MM.1S (cell line): ENCODE results near the gene DYDC1.
A peak's percentile ranks its signal among the peaks of the same experiment; 100 is the strongest.

Source experiments
- DNase-seq: peaks from one replicate; pipeline ENCODE4 v3.0.0-alpha.2; 2015
- H2AFZ ChIP-seq: fragments of 300-600 bp; sonication (generic); 2 replicates; pipeline ENCODE4 v1.6.0; 2016; ENCODE audit warnings: antibody characterized with exemption, low read length
- H3F3A ChIP-seq: fragments of 300-600 bp; sonication (generic); 2 replicates; pipeline ENCODE4 v1.6.1; 2016; ENCODE audit warnings: mild to moderate bottlenecking, antibody characterized with exemption, low read length, moderate library complexity, mixed read lengths; ENCODE audit not compliant: insufficient read depth
- H3K27ac ChIP-seq: fragments of 300-600 bp; sonication (generic); 2 replicates; pipeline ENCODE4 v1.5.1; 2016; ENCODE audit warnings: mild to moderate bottlenecking, low read length
- H3K27me3 ChIP-seq: fragments of 300-600 bp; sonication (generic); replicated peaks from 2 replicates; pipeline ENCODE4 v1.6.0; 2016; ENCODE audit warnings: low read length; ENCODE audit not compliant: insufficient read depth
- H3K36me3 ChIP-seq: fragments of 300-600 bp; sonication (generic); replicated peaks from 2 replicates; pipeline ENCODE4 v1.6.1; 2016; ENCODE audit warnings: mild to moderate bottlenecking, low read length, mixed read lengths; ENCODE audit not compliant: insufficient read depth
- H3K4me1 ChIP-seq: fragments of 300-600 bp; sonication (generic); 2 replicates; pipeline ENCODE4 v1.6.1; 2016; ENCODE audit warnings: low read length, mixed read lengths
- H3K4me2 ChIP-seq: fragments of 300-600 bp; sonication (generic); 2 replicates; pipeline ENCODE4 v1.6.0; 2016; ENCODE audit warnings: low read depth, low read length
- H3K4me3 ChIP-seq: fragments of 300-600 bp; sonication (generic); 2 replicates; pipeline ENCODE4 v1.5.1; 2016; ENCODE audit warnings: low read length, mixed read lengths
- H3K79me2 ChIP-seq: fragments of 300-600 bp; sonication (generic); 2 replicates; pipeline ENCODE4 v1.6.1; 2016; ENCODE audit warnings: mixed run types, low read length, mixed read lengths
- H3K9ac ChIP-seq: fragments of 300-600 bp; sonication (generic); 2 replicates; pipeline ENCODE4 v1.6.1; 2016; ENCODE audit warnings: low read length, mixed read lengths
- H3K9me2 ChIP-seq: fragments of 300-600 bp; sonication (generic); replicated peaks from 2 replicates; pipeline ENCODE4 v1.6.1; 2016; ENCODE audit warnings: mild to moderate bottlenecking, low read length, mixed read lengths; ENCODE audit not compliant: insufficient read depth
- H3K9me3 ChIP-seq: fragments of 300-600 bp; sonication (generic); replicated peaks from 2 replicates; pipeline ENCODE4 v1.6.1; 2016; ENCODE audit warnings: mild to moderate bottlenecking, low read length, mixed read lengths; ENCODE audit not compliant: insufficient read depth
- H4K20me1 ChIP-seq: fragments of 300-600 bp; sonication (generic); 2 replicates; pipeline ENCODE4 v1.6.1; 2016; ENCODE audit warnings: mild to moderate bottlenecking, low read length, moderate library complexity, mixed read lengths; ENCODE audit not compliant: insufficient read depth
- CTCF ChIP-seq: fragments of 300-600 bp; sonication (generic); IDR thresholded peaks from 2 replicates; pipeline ENCODE4 v1.5.1; 2016; ENCODE audit warnings: antibody characterized with exemption, low read length, mixed read lengths
- EZH2 ChIP-seq: fragments of 300-600 bp; sonication (generic); optimal IDR thresholded peaks from 2 replicates; pipeline ENCODE3; 2017; ENCODE audit warnings: low read depth, mild to moderate bottlenecking, antibody characterized with exemption, low read length, mixed read lengths
- EZH2phosphoT487 ChIP-seq: fragments of 300-600 bp; sonication (generic); IDR thresholded peaks from 2 replicates; pipeline ENCODE4 v1.6.1; 2018; ENCODE audit warnings: antibody characterized with exemption, low read length

DYDC1 gene

GRCh38 chr10:80392250-80392649 lies 35.7 kb upstream of the DYDC1 start:
- Histone ChIP-seq H3K9me2 (no peaks in the 10 kb centered on the region), H3K36me3 (no peaks in the 10 kb centered on the region), H3K4me2 (no peak overlapping the region), H3K79me2 (no peaks in the 10 kb centered on the region), H3K27ac (no peak overlapping the region), H4K20me1 (no peaks in the 10 kb centered on the region), H3K27me3 (no peaks in the 10 kb centered on the region), H3K4me1 (no peaks in the 10 kb centered on the region), H3K4me3 (no peak overlapping the region), H3F3A (no peaks in the 10 kb centered on the region), H3K9ac (no peak overlapping the region), H3K9me3 (no peaks in the 10 kb centered on the region), H2AFZ (no peak overlapping the region)
- TF ChIP-seq CTCF = no peak
- TF ChIP-seq EZH2 = no peak
- no peak for TF ChIP-seq EZH2phosphoT487
- no peak for DNase-seq

GRCh38 chr10:80390740-80391139 lies 34.2 kb upstream of the DYDC1 start:
- TF ChIP-seq EZH2phosphoT487 = no peak
- TF ChIP-seq EZH2 = no peak
- TF ChIP-seq CTCF = no peak
- Histone ChIP-seq H3K79me2 (no peaks in the 10 kb centered on the region), H3K9me2 (no peaks in the 10 kb centered on the region), H3K27me3 (no peaks in the 10 kb centered on the region), H3F3A (no peaks in the 10 kb centered on the region), H2AFZ (no peak overlapping the region), H3K9me3 (no peaks in the 10 kb centered on the region), H3K4me2 (no peak overlapping the region), H3K36me3 (no peaks in the 10 kb centered on the region), H4K20me1 (no peaks in the 10 kb centered on the region), H3K27ac (no peak overlapping the region), H3K4me1 (no peaks in the 10 kb centered on the region), H3K4me3 (no peak overlapping the region), H3K9ac (no peak overlapping the region)
- no peak for DNase-seq

GRCh38 chr10:80382989-80383388 lies 26.4 kb upstream of the DYDC1 start:
- no peak overlapping the region for H3K4me3 ChIP-seq
- no peak overlapping the region for H2AFZ ChIP-seq
- H3K27ac ChIP-seq = no peak overlapping the region
- H3K36me3 ChIP-seq = no peaks in the 10 kb centered on the region
- H3K9me2 ChIP-seq = no peaks in the 10 kb centered on the region
- no peak overlapping the region for H3K4me2 ChIP-seq
- TF ChIP-seq CTCF = peak; percentile 53
- TF ChIP-seq EZH2 = no peak
- no peaks in the 10 kb centered on the region for H4K20me1 ChIP-seq
- no peak overlapping the region for H3K9ac ChIP-seq
- no peaks in the 10 kb centered on the region for H3K27me3 ChIP-seq
- no peaks in the 10 kb centered on the region for H3K9me3 ChIP-seq
- no peaks in the 10 kb centered on the region for H3K4me1 ChIP-seq
- no peaks in the 10 kb centered on the region for H3K79me2 ChIP-seq
- no peaks in the 10 kb centered on the region for H3F3A ChIP-seq
- peak; percentile 58 for DNase-seq

- Histone ChIP-seq H3K27ac (no peak overlapping the region), H3F3A (no peaks in the 10 kb centered on the region), H3K4me1 (no peaks in the 10 kb centered on the region), H3K9ac (no peak overlapping the region), H3K4me3 (no peak overlapping the region), H3K9me2 (no peaks in the 10 kb centered on the region), H3K9me3 (no peaks in the 10 kb centered on the region), H4K20me1 (no peaks in the 10 kb centered on the region), H3K79me2 (no peaks in the 10 kb centered on the region), H3K36me3 (no peaks in the 10 kb centered on the region), H2AFZ (no peak overlapping the region), H3K4me2 (no peak overlapping the region), H3K27me3 (no peaks in the 10 kb centered on the region)
- no peak for DNase-seq
- TF ChIP-seq EZH2phosphoT487 = no peak
- no peak for TF ChIP-seq EZH2
- no peak for TF ChIP-seq CTCF
Observed at GRCh38 chr10:80380185-80380584, 23.6 kb upstream of the DYDC1 start.
